Transverse colon (tissue), 4 donors: Measurements from ENCODE around the gene PCBP2.

Experiments
- POLR2AphosphoS5 ChIP-seq, 3 donors: sonication (generic); formaldehyde crosslinking; IDR thresholded peaks; one replicate each; pipeline ENCODE4 v1.6.1; 2016; ENCODE audit warnings: antibody characterized with exemption in 3 of 3
- TF ChIP-seq, protein P1 (sequence below), 5 experiments: fragments of 200-600 bp in 3 of 5; fragments of 450-650 bp in 2 of 5; sonication (generic) in 3 of 5; IDR thresholded peaks; 1 replicate in 2 of 5; 2 replicates in 3 of 5; pipeline ENCODE4 v1.5.1; 2016 to 2017; ENCODE audit warnings: antibody characterized with exemption in 5 of 5, inconsistent platforms in 3 of 5, mild to moderate bottlenecking in 2 of 5, moderate library complexity in 1 of 5

DNA sequence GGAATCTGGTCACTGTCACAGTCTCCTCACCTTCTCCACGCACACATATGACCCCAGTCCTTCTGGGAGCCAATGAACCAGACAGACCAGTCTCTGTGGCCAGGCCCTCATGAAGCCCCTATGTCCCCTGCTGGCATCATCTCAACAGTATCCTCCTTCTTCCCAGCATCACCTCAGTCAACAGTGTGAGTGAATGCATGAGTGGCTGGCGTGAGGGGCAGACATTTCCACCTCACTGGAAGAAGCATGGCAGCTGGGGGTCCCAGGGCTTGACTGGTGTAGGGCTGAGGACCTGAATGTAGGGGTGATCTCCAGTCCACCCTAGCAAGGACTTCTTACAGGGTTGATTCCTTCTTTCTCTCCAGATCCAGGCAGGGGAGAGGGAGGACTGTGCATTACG is 45.6 kb downstream of the PCBP2 start:
- TF ChIP-seq, protein P1, sequence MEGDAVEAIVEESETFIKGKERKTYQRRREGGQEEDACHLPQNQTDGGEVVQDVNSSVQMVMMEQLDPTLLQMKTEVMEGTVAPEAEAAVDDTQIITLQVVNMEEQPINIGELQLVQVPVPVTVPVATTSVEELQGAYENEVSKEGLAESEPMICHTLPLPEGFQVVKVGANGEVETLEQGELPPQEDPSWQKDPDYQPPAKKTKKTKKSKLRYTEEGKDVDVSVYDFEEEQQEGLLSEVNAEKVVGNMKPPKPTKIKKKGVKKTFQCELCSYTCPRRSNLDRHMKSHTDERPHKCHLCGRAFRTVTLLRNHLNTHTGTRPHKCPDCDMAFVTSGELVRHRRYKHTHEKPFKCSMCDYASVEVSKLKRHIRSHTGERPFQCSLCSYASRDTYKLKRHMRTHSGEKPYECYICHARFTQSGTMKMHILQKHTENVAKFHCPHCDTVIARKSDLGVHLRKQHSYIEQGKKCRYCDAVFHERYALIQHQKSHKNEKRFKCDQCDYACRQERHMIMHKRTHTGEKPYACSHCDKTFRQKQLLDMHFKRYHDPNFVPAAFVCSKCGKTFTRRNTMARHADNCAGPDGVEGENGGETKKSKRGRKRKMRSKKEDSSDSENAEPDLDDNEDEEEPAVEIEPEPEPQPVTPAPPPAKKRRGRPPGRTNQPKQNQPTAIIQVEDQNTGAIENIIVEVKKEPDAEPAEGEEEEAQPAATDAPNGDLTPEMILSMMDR (IDR thresholded peaks at IDR 0.05) = no peak
- no peak for TF ChIP-seq POLR2AphosphoS5 (IDR thresholded peaks at IDR 0.05)
